HCT116 (cell line): Measurements from ENCODE around the gene THTPA. TPM values are rescaled to one million over a fixed set of nuclear protein-coding genes. Genes with fewer than 3 reads are reported as not detected.

Experiments
- ATAC-seq: fragments of 200-7000 bp; cut with Tn5 transposase; 2 replicates; pipeline ENCODE4 v1.9.1; 2020; ENCODE audit warnings: mild to moderate bottlenecking, moderate library complexity
- BruUV-seq: library from RNA; stranded (reverse); fragments of 400-500 nt; replicated peaks from 2 replicates; lab custom pipeline; 2021; lab: Mats Ljungman, UMichigan
- CTCF ChIA-PET: fragments of 300-600 bp; sonication (Branson Sonifier 250); formaldehyde crosslinking; loops from one replicate; lab custom pipeline; 2021; ENCODE audit warnings: antibody characterized with exemption; lab: Charles Lee
- POLR2A ChIA-PET: fragments of 300-600, 350-600 bp; sonication (Branson Sonifier 250); formaldehyde crosslinking; loops from one replicate; lab custom pipeline; 2021; ENCODE audit warnings: antibody characterized with exemption; lab: Charles Lee
- RAD21 ChIA-PET, 2 experiments: fragments of 300-600 bp; sonication (Branson Sonifier 250); formaldehyde crosslinking; loops; one replicate each; lab custom pipeline; 2023; ENCODE audit warnings: low total read pairs in 2 of 2; ENCODE audit not compliant: uncharacterized antibody in 2 of 2, unreplicated experiment in 2 of 2, low non-redundant PET in 1 of 2; lab: Charles Lee
- DNase-seq: peaks from one replicate; pipeline ENCODE4 v3.0.0-alpha.2; 2010; ENCODE audit warnings: low read depth, low spot score
- H2AFZ ChIP-seq: fragments of 200-600 bp; shearing (Covaris generic), sonication (generic); 2 replicates; pipeline ENCODE4 v1.6.1; 2017; ENCODE audit warnings: low read depth, mixed run types, mixed read lengths, antibody characterized with exemption, low read length; ENCODE audit not compliant: poor library complexity, severe bottlenecking
- H3K27ac ChIP-seq: 2 replicates; pipeline ENCODE4 v1.5.1; 2012; ENCODE audit warnings: low read depth, low read length
- H3K27me3 ChIP-seq: fragments of 200-600 bp; sonication (generic); 2 replicates; pipeline ENCODE4 v1.6.1; 2016; ENCODE audit warnings: mixed run types, low read length, mixed read lengths; ENCODE audit not compliant: insufficient read depth
- H3K36me3 ChIP-seq, 2 experiments: fragments of 200-500 bp in 1 of 2; fragments of 200-600 bp in 1 of 2; sonication (Bioruptor generic) in 1 of 2; sonication (generic) in 1 of 2; 2 replicates each; pipeline versions ENCODE4 v1.5.1 to v1.6.1; 2014 to 2016; ENCODE audit warnings: low read length in 2 of 2, inconsistent platforms in 1 of 2, mixed read lengths in 1 of 2, mixed run types in 1 of 2; ENCODE audit not compliant: insufficient read depth in 2 of 2, control insufficient read depth in 1 of 2
- H3K4me1 ChIP-seq, 2 experiments: fragments of 200-600 bp in 1 of 2; sonication (generic) in 1 of 2; 2 replicates each; pipeline versions ENCODE4 v1.5.1 to v1.6.1; 2012 to 2017; ENCODE audit warnings: low read length in 2 of 2, inconsistent platforms in 1 of 2, mild to moderate bottlenecking in 1 of 2, mixed read lengths in 1 of 2, mixed run types in 1 of 2, moderate library complexity in 1 of 2; ENCODE audit not compliant: insufficient read depth in 2 of 2, control insufficient read depth in 1 of 2
- H3K4me2 ChIP-seq: fragments of 200-600 bp; sonication (generic); 2 replicates; pipeline ENCODE4 v1.6.1; 2017; ENCODE audit warnings: mixed run types, low read length, mixed read lengths
- H3K4me3 ChIP-seq, 2 experiments: fragments of 200-600 bp in 1 of 2; sonication (generic) in 1 of 2; replicated peaks in 1 of 2; 2 replicates each; pipeline ENCODE4 v1.5.1; 2011 to 2016; ENCODE audit warnings: low read length in 2 of 2, control low read depth in 1 of 2, low read depth in 1 of 2, mild to moderate bottlenecking in 1 of 2, mixed read lengths in 1 of 2, mixed run types in 1 of 2
- H3K79me2 ChIP-seq: fragments of 200-600 bp; sonication (generic); 2 replicates; pipeline ENCODE4 v1.6.1; 2017; ENCODE audit warnings: mild to moderate bottlenecking, mixed run types, low read length, moderate library complexity, mixed read lengths; ENCODE audit not compliant: insufficient read depth
- H3K9ac ChIP-seq: fragments of 200-600 bp; sonication (generic); 2 replicates; pipeline ENCODE4 v1.6.1; 2016; ENCODE audit warnings: low read length, mixed read lengths
- H3K9me2 ChIP-seq: fragments of 200-600 bp; sonication (generic), shearing (Covaris generic); 2 replicates; pipeline ENCODE4 v1.6.1; 2017; ENCODE audit warnings: mixed run types, mild to moderate bottlenecking, moderate library complexity; ENCODE audit not compliant: insufficient read depth
- H3K9me3 ChIP-seq, 2 experiments: fragments of 200-500 bp in 1 of 2; fragments of 200-600 bp in 1 of 2; sonication (Bioruptor generic) in 1 of 2; sonication (generic) in 1 of 2; 2 replicates each; pipeline ENCODE4 v1.6.1; 2014 to 2017; ENCODE audit warnings: low read length in 2 of 2, mixed read lengths in 2 of 2, inconsistent platforms in 1 of 2, low read depth in 1 of 2, mild to moderate bottlenecking in 1 of 2, mixed run types in 1 of 2, moderate library complexity in 1 of 2; ENCODE audit not compliant: control insufficient read depth in 1 of 2, insufficient read depth in 1 of 2
- H4K20me1 ChIP-seq: fragments of 200-600 bp; sonication (generic), shearing (Covaris generic); 2 replicates; pipeline ENCODE4 v1.6.1; 2017; ENCODE audit warnings: mixed run types, mild to moderate bottlenecking, moderate library complexity; ENCODE audit not compliant: insufficient read depth
- CBX3 ChIP-seq: IDR thresholded peaks from 2 replicates; pipeline ENCODE4 v1.6.1; 2012; ENCODE audit warnings: low read depth
- CEBPB ChIP-seq: IDR thresholded peaks from 2 replicates; pipeline ENCODE4 v1.6.1; 2012; ENCODE audit warnings: low read depth
- EGR1 ChIP-seq: IDR thresholded peaks from 2 replicates; pipeline ENCODE4 v1.6.1; 2012; ENCODE audit warnings: low read depth
- ELF1 ChIP-seq: IDR thresholded peaks from 2 replicates; pipeline ENCODE4 v1.6.1; 2012; ENCODE audit warnings: low read depth, borderline replicate concordance
- FOSL1 ChIP-seq: IDR thresholded peaks from 2 replicates; pipeline ENCODE4 v1.6.1; 2012; ENCODE audit warnings: low read depth
- RAD21 ChIP-seq: IDR thresholded peaks from 2 replicates; pipeline ENCODE4 v1.6.1; 2012; ENCODE audit warnings: low read depth, mild to moderate bottlenecking
- SIN3A ChIP-seq: IDR thresholded peaks from 2 replicates; pipeline ENCODE4 v1.6.1; 2012; ENCODE audit warnings: low read depth
- SRF ChIP-seq: IDR thresholded peaks from 2 replicates; pipeline ENCODE4 v1.6.1; 2012; ENCODE audit warnings: low read depth
- TCF7L2 ChIP-seq: IDR thresholded peaks from 2 replicates; pipeline ENCODE4 v1.7.0; 2011; ENCODE audit warnings: borderline replicate concordance, inconsistent platforms; ENCODE audit not compliant: insufficient read depth, insufficient read length; ENCODE audit errors: extremely low read depth
- ZFX ChIP-seq: fragments of 450-650 bp; IDR thresholded peaks from 2 replicates; pipeline ENCODE4 v1.6.1; 2017
- intact Hi-C: fragments of 100-400 bp; cut with micrococcal nuclease; formaldehyde crosslinking; loops from 2 replicates; pipeline ENCODE4 v1.10.0; 2022
- total RNA-seq: library from RNA; stranded (reverse); gene quantifications from one replicate; pipeline ENCODE4 v1.2.1, GENCODE V29; 2021; ENCODE audit not compliant: unreplicated experiment
- TF ChIP-seq, protein P1 (sequence below): IDR thresholded peaks from 2 replicates; pipeline ENCODE4 v1.6.1; 2012
- TF ChIP-seq, protein P2 (sequence below): IDR thresholded peaks from 2 replicates; pipeline ENCODE4 v1.6.1; 2011; ENCODE audit warnings: mild to moderate bottlenecking, low read length, moderate library complexity; ENCODE audit not compliant: insufficient replicate concordance; ENCODE audit errors: extremely low read depth
- TF ChIP-seq, protein P3 (sequence below), 3 experiments: fragments of 200-600 bp in 1 of 3; sonication (generic) in 1 of 3; IDR thresholded peaks in 2 of 3; conservative IDR thresholded peaks in 1 of 3; 2 replicates each; pipeline ENCODE4 v1.5.1; 2012 to 2017; ENCODE audit warnings: low read depth in 2 of 3, low read length in 2 of 3, antibody characterized with exemption in 1 of 3, borderline replicate concordance in 1 of 3, control low read depth in 1 of 3, mild to moderate bottlenecking in 1 of 3, mixed read lengths in 1 of 3, mixed run types in 1 of 3, moderate library complexity in 1 of 3; ENCODE audit not compliant: insufficient read depth in 1 of 3

THTPA gene
- total RNA-seq, 1 experiment from 2014 or later: 5.8 TPM

DNA sequence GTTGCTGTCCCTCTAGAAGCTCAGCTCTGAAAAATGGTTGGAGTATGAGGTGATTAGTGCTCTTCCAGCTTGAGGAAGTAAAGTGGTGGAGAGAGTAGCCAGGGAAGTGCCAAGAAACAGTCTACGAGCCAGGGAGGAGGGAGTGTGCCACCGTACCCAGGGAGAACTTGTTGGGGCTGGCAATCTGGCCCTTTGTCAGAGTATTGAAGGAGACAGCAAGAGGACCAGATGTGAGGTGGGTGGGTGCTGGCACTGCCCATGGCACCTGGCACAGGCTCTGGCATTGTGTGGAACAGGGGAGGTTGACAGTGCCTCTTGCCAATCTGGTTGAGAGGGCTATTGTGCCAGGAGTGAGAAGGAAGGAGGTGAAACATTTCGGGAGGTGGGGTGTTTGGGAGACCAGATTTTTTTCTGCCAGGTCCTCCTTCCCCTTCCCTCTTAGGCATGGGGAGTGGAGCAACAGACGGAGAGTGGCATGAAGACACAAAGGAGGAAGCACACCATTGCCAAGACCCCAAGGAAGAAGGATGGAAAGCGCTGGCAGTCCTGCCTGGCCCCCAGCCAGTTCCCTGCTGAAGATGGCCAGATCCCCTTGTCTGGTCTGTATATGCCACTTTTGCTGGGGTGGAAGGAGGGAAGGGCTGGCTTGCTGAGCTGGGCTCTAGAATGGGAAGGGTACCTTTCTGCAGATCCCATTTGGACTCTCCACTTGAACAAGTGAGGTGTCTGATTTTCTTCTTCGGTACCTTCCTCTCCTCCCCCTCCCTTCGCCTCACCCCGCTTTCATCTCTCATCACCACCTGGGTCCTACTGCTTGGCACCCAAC, 42.0 kb upstream of the THTPA start:
- Histone ChIP-seq H3K27ac (no peak overlapping the region), H3K9ac (no peak overlapping the region), H3K9me3 (no peaks in the 10 kb centered on the region), H2AFZ (no peak overlapping the region), H3K4me2 (no peak overlapping the region), H3K4me1 (no peaks in the 10 kb centered on the region), H3K4me3 (no peak overlapping the region), H4K20me1 (no peaks in the 10 kb centered on the region), H3K9me2 (no peaks in the 10 kb centered on the region), H3K79me2 (no peaks in the 10 kb centered on the region), H3K27me3 (no peaks in the 10 kb centered on the region), H3K36me3 (no peaks in the 10 kb centered on the region)
- DNase-seq (no peak), ATAC-seq (no peak)
- ChIA-PET CTCF (no interaction called here), RAD21 (no interaction called here), POLR2A (no interaction called here)
- intact Hi-C loops: no loop called here
- no TSS peak for BruUV-seq
- no peak for TF ChIP-seq ELF1
- TF ChIP-seq SIN3A: no peak
- TF ChIP-seq, protein P1, sequence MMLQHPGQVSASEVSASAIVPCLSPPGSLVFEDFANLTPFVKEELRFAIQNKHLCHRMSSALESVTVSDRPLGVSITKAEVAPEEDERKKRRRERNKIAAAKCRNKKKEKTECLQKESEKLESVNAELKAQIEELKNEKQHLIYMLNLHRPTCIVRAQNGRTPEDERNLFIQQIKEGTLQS: no peak
- TF ChIP-seq SRF: no peak
- no peak for TF ChIP-seq EGR1
- no peak for TF ChIP-seq FOSL1
- TF ChIP-seq, protein P2, sequence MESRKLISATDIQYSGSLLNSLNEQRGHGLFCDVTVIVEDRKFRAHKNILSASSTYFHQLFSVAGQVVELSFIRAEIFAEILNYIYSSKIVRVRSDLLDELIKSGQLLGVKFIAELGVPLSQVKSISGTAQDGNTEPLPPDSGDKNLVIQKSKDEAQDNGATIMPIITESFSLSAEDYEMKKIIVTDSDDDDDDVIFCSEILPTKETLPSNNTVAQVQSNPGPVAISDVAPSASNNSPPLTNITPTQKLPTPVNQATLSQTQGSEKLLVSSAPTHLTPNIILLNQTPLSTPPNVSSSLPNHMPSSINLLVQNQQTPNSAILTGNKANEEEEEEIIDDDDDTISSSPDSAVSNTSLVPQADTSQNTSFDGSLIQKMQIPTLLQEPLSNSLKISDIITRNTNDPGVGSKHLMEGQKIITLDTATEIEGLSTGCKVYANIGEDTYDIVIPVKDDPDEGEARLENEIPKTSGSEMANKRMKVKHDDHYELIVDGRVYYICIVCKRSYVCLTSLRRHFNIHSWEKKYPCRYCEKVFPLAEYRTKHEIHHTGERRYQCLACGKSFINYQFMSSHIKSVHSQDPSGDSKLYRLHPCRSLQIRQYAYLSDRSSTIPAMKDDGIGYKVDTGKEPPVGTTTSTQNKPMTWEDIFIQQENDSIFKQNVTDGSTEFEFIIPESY: no peak
- TF ChIP-seq CBX3: no peak
- no peak for TF ChIP-seq CEBPB
- TF ChIP-seq TCF7L2: no peak
- TF ChIP-seq RAD21: no peak
- TF ChIP-seq, protein P3, sequence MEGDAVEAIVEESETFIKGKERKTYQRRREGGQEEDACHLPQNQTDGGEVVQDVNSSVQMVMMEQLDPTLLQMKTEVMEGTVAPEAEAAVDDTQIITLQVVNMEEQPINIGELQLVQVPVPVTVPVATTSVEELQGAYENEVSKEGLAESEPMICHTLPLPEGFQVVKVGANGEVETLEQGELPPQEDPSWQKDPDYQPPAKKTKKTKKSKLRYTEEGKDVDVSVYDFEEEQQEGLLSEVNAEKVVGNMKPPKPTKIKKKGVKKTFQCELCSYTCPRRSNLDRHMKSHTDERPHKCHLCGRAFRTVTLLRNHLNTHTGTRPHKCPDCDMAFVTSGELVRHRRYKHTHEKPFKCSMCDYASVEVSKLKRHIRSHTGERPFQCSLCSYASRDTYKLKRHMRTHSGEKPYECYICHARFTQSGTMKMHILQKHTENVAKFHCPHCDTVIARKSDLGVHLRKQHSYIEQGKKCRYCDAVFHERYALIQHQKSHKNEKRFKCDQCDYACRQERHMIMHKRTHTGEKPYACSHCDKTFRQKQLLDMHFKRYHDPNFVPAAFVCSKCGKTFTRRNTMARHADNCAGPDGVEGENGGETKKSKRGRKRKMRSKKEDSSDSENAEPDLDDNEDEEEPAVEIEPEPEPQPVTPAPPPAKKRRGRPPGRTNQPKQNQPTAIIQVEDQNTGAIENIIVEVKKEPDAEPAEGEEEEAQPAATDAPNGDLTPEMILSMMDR (IDR thresholded peaks at IDR 0.05 in 2 of 3, conservative IDR thresholded peaks at IDR 0.05 in 1 of 3; ENCODE audit: borderline replicate concordance in 1 of 3, insufficient read depth in 1 of 3, low read depth in 2 of 3, low read length in 2 of 3): no peak
- TF ChIP-seq ZFX: no peak
